ENCODE data around the gene LGALS3BP. TPM values are rescaled to one million over a fixed set of nuclear protein-coding genes. Genes with fewer than 3 reads are reported as not detected.

Gene LGALS3BP
- total and polyA plus RNA-seq, 2 of the 13 experiments (the other 11 are each of a cell fraction or from before 2014, with no cell fraction given) = 137 to 332 TPM

DNA sequence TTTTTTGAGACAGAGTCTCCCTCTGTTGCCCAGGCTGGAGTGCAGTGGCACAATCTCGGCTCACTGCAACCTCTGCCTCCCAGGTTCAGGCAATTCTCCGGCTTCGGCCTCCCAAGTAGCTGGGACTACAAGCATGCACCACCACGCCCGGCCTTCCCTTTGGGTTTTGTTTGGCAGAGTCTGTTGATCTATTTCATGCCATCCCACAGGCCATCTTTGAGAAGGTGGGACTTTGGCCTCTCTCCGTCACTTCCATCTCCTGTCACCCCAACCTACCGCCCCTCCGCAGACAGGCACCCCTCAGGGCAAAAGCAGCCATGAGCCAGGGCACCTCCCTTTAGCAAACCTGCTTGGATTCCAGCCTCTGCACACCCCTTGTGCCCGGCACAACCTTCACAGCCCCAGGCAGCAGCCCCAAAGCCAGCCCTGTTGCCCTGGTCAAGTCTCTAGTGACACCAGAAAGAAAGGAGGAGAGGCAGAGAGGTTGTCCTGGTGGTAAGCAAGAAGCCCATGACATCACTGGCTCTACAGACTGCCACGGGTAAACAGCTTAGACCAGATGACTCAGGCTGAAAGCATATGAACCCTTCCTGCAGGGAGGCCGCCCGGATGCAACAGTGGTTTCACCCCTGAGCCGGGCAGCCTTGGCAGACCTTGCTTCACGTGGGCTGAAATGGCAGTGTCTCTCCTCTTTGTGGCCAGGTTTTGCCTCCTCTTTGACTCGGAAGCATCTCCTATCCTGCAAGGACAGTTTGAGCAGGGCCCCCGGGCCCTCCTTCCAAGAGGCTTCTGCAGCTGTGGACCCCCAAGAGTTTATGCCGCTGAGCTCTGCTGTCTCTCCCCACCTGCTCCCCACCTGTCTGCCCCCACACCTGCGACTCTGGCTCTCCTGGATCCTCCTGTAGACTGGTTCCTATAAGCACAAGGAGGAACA, 46.4 kb downstream of the LGALS3BP start (continued):
- TF ChIP-seq, protein P1, sequence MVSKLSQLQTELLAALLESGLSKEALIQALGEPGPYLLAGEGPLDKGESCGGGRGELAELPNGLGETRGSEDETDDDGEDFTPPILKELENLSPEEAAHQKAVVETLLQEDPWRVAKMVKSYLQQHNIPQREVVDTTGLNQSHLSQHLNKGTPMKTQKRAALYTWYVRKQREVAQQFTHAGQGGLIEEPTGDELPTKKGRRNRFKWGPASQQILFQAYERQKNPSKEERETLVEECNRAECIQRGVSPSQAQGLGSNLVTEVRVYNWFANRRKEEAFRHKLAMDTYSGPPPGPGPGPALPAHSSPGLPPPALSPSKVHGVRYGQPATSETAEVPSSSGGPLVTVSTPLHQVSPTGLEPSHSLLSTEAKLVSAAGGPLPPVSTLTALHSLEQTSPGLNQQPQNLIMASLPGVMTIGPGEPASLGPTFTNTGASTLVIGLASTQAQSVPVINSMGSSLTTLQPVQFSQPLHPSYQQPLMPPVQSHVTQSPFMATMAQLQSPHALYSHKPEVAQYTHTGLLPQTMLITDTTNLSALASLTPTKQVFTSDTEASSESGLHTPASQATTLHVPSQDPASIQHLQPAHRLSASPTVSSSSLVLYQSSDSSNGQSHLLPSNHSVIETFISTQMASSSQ (IDR thresholded peaks at IDR 0.05; ENCODE audit: low read depth) = no peak
- TF ChIP-seq, protein P1 (CRISPR knock-in tag; IDR thresholded peaks at IDR 0.05; ENCODE audit: borderline replicate concordance) = no peak
- no peak for TF ChIP-seq ZFP1 (CRISPR knock-in tag; IDR thresholded peaks at IDR 0.05)
- no peak for TF ChIP-seq ZFP36L1 (CRISPR knock-in tag; IDR thresholded peaks at IDR 0.05)
- no peak for TF ChIP-seq ZNF569 (CRISPR knock-in tag; IDR thresholded peaks at IDR 0.05; ENCODE audit: borderline replicate concordance)
- TF ChIP-seq SIX4 (CRISPR knock-in tag; IDR thresholded peaks at IDR 0.05) = no peak
- TF ChIP-seq ZFY (CRISPR knock-in tag; IDR thresholded peaks at IDR 0.05) = peak; percentile 13; the same call in 1 of the 2 replicates
- no peak for TF ChIP-seq ZNF564 (CRISPR knock-in tag; IDR thresholded peaks at IDR 0.05)
- peak; percentile 96 for TF ChIP-seq ZFP36 (IDR thresholded peaks at IDR 0.05; ENCODE audit: borderline replicate concordance, low read depth, low read length, partially characterized antibody)
- TF ChIP-seq, protein P2, sequence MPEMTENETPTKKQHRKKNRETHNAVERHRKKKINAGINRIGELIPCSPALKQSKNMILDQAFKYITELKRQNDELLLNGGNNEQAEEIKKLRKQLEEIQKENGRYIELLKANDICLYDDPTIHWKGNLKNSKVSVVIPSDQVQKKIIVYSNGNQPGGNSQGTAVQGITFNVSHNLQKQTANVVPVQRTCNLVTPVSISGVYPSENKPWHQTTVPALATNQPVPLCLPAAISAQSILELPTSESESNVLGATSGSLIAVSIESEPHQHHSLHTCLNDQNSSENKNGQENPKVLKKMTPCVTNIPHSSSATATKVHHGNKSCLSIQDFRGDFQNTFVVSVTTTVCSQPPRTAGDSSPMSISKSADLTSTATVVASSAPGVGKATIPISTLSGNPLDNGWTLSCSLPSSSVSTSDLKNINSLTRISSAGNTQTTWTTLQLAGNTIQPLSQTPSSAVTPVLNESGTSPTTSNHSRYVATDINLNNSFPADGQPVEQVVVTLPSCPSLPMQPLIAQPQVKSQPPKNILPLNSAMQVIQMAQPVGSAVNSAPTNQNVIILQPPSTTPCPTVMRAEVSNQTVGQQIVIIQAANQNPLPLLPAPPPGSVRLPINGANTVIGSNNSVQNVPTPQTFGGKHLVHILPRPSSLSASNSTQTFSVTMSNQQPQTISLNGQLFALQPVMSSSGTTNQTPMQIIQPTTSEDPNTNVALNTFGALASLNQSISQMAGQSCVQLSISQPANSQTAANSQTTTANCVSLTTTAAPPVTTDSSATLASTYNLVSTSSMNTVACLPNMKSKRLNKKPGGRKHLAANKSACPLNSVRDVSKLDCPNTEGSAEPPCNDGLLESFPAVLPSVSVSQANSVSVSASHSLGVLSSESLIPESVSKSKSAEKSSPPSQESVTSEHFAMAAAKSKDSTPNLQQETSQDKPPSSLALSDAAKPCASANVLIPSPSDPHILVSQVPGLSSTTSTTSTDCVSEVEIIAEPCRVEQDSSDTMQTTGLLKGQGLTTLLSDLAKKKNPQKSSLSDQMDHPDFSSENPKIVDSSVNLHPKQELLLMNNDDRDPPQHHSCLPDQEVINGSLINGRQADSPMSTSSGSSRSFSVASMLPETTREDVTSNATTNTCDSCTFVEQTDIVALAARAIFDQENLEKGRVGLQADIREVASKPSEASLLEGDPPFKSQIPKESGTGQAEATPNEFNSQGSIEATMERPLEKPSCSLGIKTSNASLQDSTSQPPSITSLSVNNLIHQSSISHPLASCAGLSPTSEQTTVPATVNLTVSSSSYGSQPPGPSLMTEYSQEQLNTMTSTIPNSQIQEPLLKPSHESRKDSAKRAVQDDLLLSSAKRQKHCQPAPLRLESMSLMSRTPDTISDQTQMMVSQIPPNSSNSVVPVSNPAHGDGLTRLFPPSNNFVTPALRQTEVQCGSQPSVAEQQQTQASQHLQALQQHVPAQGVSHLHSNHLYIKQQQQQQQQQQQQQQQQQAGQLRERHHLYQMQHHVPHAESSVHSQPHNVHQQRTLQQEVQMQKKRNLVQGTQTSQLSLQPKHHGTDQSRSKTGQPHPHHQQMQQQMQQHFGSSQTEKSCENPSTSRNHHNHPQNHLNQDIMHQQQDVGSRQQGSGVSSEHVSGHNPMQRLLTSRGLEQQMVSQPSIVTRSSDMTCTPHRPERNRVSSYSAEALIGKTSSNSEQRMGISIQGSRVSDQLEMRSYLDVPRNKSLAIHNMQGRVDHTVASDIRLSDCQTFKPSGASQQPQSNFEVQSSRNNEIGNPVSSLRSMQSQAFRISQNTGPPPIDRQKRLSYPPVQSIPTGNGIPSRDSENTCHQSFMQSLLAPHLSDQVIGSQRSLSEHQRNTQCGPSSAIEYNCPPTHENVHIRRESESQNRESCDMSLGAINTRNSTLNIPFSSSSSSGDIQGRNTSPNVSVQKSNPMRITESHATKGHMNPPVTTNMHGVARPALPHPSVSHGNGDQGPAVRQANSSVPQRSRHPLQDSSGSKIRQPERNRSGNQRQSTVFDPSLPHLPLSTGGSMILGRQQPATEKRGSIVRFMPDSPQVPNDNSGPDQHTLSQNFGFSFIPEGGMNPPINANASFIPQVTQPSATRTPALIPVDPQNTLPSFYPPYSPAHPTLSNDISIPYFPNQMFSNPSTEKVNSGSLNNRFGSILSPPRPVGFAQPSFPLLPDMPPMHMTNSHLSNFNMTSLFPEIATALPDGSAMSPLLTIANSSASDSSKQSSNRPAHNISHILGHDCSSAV (CRISPR knock-in tag; IDR thresholded peaks at IDR 0.05; ENCODE audit: borderline replicate concordance) = no peak

Data from HepG2 (cell line).